Gastrocnemius medialis (tissue), 4 donors: ENCODE data around the gene KCND3. TPM values are rescaled to one million over a fixed set of nuclear protein-coding genes. Genes with fewer than 3 reads are reported as not detected.

ENCODE experiments used
- ATAC-seq, 2 donors: fragments of 150-250 bp; one replicate each; pipeline ENCODE4 v1.9.1; 2016
- DNase-seq, 2 donors: peaks; one replicate each; pipeline ENCODE4 v3.0.0-alpha.2; 2019
- H3K27ac ChIP-seq, 4 donors: fragments of 200-600 bp; sonication (generic); 1 replicate in 1 of 4; 2 replicates in 3 of 4; pipeline ENCODE4 v1.5.1; 2016 to 2018; ENCODE audit warnings: mild to moderate bottlenecking in 2 of 4, moderate library complexity in 1 of 4
- H3K27me3 ChIP-seq, 3 donors: fragments of 200-600 bp; sonication (generic) in 2 of 3; 1 replicate in 1 of 3; 2 replicates in 2 of 3; pipeline versions ENCODE4 v1.5.1 to v1.6.0; 2016 to 2019; ENCODE audit warnings: mild to moderate bottlenecking in 1 of 3, moderate library complexity in 1 of 3
- H3K36me3 ChIP-seq, 2 donors: fragments of 200-600 bp; sonication (generic) in 1 of 2; one replicate each; pipeline ENCODE4 v1.5.1; 2017 to 2018
- H3K4me1 ChIP-seq, 2 donors: fragments of 200-600 bp; sonication (generic) in 1 of 2; one replicate each; pipeline ENCODE4 v1.5.1; 2016 to 2017; ENCODE audit warnings: mild to moderate bottlenecking in 2 of 2
- H3K4me3 ChIP-seq, 4 donors: fragments of 200-600 bp; sonication (generic) in 3 of 4; 1 replicate in 1 of 4; 2 replicates in 3 of 4; pipeline ENCODE4 v1.5.1; 2016 to 2019; ENCODE audit warnings: mild to moderate bottlenecking in 2 of 4
- H3K9me3 ChIP-seq, 3 donors: fragments of 200-600 bp; sonication (generic) in 2 of 3; 1 replicate in 1 of 3; 2 replicates in 2 of 3; pipeline ENCODE4 v1.5.1; 2016 to 2019
- POLR2A ChIP-seq, 2 donors: fragments of 450-650 bp; IDR thresholded peaks; one replicate each; pipeline ENCODE4 v1.6.1; 2017; ENCODE audit warnings: antibody characterized with exemption in 2 of 2, mild to moderate bottlenecking in 2 of 2, moderate library complexity in 2 of 2
- in situ Hi-C, 4 donors: fragments of 200-750 bp; cut with MboI; loops; one replicate each; pipeline versions ENCODE4 v1.15.0 to v1.8.0; 2017; ENCODE audit warnings: low sequenced_read_pairs in 4 of 4
- intact Hi-C: fragments of 100-400 bp; cut with DNase I; formaldehyde crosslinking; loops from one replicate; pipeline ENCODE4 v1.15.1; 2023; ENCODE audit warnings: low total_unique reads
- total RNA-seq, 4 donors: library from RNA; depleted of rRNA; stranded (reverse); fragments of >200 nt; gene quantifications; one replicate each; pipeline versions ENCODE4 v1.1.0 to v1.2.3, GENCODE V29; 2016
- TF ChIP-seq, protein P1 (sequence below), 5 experiments: fragments of 450-650 bp in 3 of 5; fragments of 200-600 bp in 2 of 5; sonication (generic) in 2 of 5; IDR thresholded peaks in 4 of 5; conservative IDR thresholded peaks in 1 of 5; 1 replicate in 4 of 5; 2 replicates in 1 of 5; pipeline ENCODE4 v1.5.1; 2016 to 2019; ENCODE audit warnings: antibody characterized with exemption in 5 of 5, mild to moderate bottlenecking in 3 of 5, moderate library complexity in 3 of 5

KCND3 gene
- total RNA-seq, 4 donors from 2014 or later = 1.2 to 2.6 (median 1.5) TPM

DNA sequence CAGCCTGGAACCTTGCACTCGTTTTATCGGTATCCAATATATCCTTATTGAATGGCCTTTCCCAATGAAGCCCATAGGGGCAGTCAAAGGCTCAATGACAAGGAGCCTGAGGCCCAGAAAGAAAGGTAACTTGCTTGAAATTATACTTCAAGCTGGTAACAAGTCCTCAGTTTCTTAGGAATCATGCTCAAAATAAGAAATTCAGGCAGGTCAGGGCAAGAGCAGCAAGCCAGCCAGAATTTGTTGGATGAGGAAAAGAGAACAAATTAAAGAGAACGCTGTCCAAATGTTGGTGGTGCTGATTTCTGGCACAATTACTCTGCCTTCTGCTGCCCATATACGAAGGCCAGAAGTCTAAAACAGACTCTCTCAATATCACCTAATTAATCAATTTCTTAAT lies 156.1 kb downstream of the KCND3 start:
- TF ChIP-seq POLR2A (IDR thresholded peaks at IDR 0.05) = no peak
- TF ChIP-seq, protein P1, sequence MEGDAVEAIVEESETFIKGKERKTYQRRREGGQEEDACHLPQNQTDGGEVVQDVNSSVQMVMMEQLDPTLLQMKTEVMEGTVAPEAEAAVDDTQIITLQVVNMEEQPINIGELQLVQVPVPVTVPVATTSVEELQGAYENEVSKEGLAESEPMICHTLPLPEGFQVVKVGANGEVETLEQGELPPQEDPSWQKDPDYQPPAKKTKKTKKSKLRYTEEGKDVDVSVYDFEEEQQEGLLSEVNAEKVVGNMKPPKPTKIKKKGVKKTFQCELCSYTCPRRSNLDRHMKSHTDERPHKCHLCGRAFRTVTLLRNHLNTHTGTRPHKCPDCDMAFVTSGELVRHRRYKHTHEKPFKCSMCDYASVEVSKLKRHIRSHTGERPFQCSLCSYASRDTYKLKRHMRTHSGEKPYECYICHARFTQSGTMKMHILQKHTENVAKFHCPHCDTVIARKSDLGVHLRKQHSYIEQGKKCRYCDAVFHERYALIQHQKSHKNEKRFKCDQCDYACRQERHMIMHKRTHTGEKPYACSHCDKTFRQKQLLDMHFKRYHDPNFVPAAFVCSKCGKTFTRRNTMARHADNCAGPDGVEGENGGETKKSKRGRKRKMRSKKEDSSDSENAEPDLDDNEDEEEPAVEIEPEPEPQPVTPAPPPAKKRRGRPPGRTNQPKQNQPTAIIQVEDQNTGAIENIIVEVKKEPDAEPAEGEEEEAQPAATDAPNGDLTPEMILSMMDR (IDR thresholded peaks at IDR 0.05 in 4 of 5, conservative IDR thresholded peaks at IDR 0.05 in 1 of 5) = no peak
- Histone ChIP-seq H3K9me3 (no peaks in the 10 kb centered on the region), H3K4me1 (no peaks in the 10 kb centered on the region), H3K36me3 (no peaks in the 10 kb centered on the region), H3K27ac (no peak overlapping the region), H3K4me3 (no peak overlapping the region), H3K27me3 (no peaks in the 10 kb centered on the region)
- DNase-seq (no peak), ATAC-seq (no peak)
- intact Hi-C loops (no loop called here), in situ Hi-C loops (no loop called here)

DNA sequence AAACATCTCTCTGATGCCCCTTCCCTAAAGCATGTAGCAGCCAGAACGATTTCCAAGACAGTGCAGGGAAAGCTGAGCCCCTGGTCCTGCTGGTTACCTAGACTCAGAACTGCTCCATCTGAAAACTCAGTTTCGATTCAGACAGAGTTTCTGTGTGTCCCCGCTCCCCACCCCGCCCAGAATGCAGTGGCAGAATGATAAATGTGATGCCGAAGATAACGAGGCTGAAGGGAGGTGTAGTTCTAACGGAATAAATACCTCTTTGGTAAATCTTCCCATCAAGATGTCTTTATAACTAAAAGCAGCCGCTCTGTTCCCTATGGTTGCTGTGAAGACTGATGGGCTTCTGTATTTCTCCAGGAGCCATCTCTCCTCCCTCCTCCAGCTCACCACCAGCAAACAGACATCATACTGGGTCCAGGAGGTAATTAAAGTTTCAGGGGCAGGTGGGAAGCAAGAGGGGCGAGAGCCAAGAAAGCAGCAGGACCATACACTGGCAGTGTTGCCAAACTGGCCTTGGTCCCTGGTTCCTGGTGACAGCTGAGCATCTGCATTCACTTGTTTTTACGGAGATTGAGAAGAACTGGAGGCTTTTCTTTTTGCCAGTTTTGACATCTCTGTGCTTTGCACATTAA lies 156.8 kb downstream of the KCND3 start:
- TF ChIP-seq POLR2A (IDR thresholded peaks at IDR 0.05) = no peak
- TF ChIP-seq, protein P1 (IDR thresholded peaks at IDR 0.05 in 4 of 5, conservative IDR thresholded peaks at IDR 0.05 in 1 of 5) = no peak
- H3K9me3 ChIP-seq = no peaks in the 10 kb centered on the region
- H3K27me3 ChIP-seq = no peaks in the 10 kb centered on the region
- ATAC-seq (no peak), DNase-seq (no peak)
- no peak overlapping the region for H3K4me3 ChIP-seq
- in situ Hi-C loops = no loop called here
- no peak overlapping the region for H3K27ac ChIP-seq
- intact Hi-C loops = no loop called here
- H3K4me1 ChIP-seq = no peaks in the 10 kb centered on the region
- no peaks in the 10 kb centered on the region for H3K36me3 ChIP-seq

DNA sequence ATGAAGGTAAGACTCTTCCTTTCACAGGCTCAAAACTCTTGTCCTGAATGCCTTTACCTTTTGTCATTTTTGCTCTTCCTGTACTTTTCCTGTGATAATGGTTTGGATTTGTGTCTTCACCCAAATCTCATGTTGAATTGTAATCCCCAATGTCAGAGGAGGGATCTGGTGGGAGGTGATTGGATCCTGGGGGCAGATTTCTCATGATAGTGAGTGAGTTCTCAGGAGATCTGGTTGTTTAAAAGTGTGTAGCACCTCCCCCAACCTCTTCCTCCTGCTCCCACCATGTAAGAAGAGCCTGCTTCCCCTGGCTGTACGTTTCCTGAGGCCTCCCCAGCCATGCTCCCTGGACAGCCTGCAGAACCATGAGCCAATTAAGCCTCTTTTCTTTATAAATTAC lies 158.3 kb downstream of the KCND3 start:
- TF ChIP-seq, protein P1 (IDR thresholded peaks at IDR 0.05 in 4 of 5, conservative IDR thresholded peaks at IDR 0.05 in 1 of 5) = no peak
- no peak for TF ChIP-seq POLR2A (IDR thresholded peaks at IDR 0.05)
- Histone ChIP-seq H3K27me3 (no peaks in the 10 kb centered on the region), H3K27ac (no peak overlapping the region), H3K36me3 (no peaks in the 10 kb centered on the region), H3K4me1 (no peaks in the 10 kb centered on the region), H3K4me3 (no peak overlapping the region), H3K9me3 (no peaks in the 10 kb centered on the region)
- intact Hi-C loops = no loop called here
- no peak for ATAC-seq
- in situ Hi-C loops = no loop called here
- no peak for DNase-seq

DNA sequence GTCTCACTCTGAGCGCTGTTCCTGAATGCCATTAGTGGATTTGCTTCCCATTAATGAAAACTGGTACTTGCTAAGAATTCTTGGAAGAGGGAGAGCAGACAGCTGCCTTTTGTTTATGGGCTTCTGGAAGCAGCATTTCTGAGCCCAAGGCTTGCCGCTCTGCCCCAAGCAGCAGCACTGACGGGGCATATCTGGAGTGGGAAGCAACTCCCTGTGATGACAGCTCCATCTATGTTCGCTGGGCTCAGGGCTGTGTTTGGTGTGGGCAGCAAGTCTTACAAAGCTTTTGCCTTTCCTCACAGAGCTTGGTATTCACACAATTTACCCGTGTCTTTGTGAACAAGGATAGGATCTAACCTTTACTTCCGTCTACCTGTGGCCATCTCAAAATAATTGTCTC lies 161.5 kb downstream of the KCND3 start:
- Histone ChIP-seq H3K9me3 (no peaks in the 10 kb centered on the region), H3K4me3 (no peak overlapping the region), H3K27me3 (no peaks in the 10 kb centered on the region), H3K36me3 (no peaks in the 10 kb centered on the region), H3K27ac (no peak overlapping the region), H3K4me1 (no peaks in the 10 kb centered on the region)
- DNase-seq = no peak
- TF ChIP-seq, protein P1 (IDR thresholded peaks at IDR 0.05 in 4 of 5, conservative IDR thresholded peaks at IDR 0.05 in 1 of 5) = no peak
- no peak for TF ChIP-seq POLR2A (IDR thresholded peaks at IDR 0.05)
- ATAC-seq = no peak
- in situ Hi-C loops (no loop called here), intact Hi-C loops (no loop called here)

DNA sequence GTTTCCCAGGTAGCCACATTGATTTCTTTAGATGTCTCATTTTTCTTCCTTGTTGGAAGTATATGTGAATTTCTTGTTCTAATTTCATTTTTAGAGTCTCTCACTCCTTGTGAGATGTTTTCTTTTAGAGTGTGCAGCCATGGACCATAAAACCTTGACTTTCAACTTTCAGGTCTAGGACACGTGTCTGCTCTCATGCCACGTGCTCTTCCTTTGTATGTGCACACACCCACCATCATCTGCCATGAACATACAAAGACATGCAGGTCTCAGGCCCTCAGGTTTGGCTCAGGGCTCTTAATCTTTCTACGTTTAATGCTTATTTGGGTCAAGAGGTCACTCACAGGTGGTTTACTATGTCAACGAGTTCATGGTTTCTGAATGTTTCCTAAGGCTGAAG lies 163.2 kb downstream of the KCND3 start:
- H3K36me3 ChIP-seq = no peaks in the 10 kb centered on the region
- H3K9me3 ChIP-seq = no peaks in the 10 kb centered on the region
- TF ChIP-seq POLR2A (IDR thresholded peaks at IDR 0.05) = no peak
- TF ChIP-seq, protein P1 (IDR thresholded peaks at IDR 0.05 in 4 of 5, conservative IDR thresholded peaks at IDR 0.05 in 1 of 5) = no peak
- in situ Hi-C loops = no loop called here
- no peaks in the 10 kb centered on the region for H3K27me3 ChIP-seq
- no peak overlapping the region for H3K4me3 ChIP-seq
- no peak overlapping the region for H3K27ac ChIP-seq
- DNase-seq (no peak), ATAC-seq (no peak)
- intact Hi-C loops = no loop called here
- no peaks in the 10 kb centered on the region for H3K4me1 ChIP-seq
